ENCODE measurements around the gene FDX2.
"Not testable (repeated sequence)": the region's sequence is repeated elsewhere in the genome, so short reads cannot be mapped to it uniquely, and the experiment has no call there.

The FDX2 gene

DNA sequence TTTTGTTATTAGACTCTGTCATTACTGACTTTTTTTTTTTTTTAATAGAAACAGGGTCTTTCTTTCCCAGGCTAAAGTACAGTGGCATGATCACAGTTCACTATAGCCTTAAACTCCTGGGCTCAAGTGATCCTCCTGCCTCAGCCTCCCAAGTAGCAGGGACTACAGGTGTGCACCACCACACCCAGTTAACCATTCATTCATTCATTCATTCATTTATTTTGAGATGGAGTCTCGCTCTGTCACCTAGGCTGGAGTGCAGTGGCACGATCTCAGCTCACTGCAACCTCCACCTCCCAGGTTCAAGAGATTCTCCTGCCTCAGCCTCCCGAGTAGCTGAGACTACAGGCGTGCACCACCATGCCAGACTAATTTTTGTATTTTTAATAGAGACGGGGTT, 33.8 kb downstream of the FDX2 start:
- DNase-seq = not testable (repeated sequence)

DNA sequence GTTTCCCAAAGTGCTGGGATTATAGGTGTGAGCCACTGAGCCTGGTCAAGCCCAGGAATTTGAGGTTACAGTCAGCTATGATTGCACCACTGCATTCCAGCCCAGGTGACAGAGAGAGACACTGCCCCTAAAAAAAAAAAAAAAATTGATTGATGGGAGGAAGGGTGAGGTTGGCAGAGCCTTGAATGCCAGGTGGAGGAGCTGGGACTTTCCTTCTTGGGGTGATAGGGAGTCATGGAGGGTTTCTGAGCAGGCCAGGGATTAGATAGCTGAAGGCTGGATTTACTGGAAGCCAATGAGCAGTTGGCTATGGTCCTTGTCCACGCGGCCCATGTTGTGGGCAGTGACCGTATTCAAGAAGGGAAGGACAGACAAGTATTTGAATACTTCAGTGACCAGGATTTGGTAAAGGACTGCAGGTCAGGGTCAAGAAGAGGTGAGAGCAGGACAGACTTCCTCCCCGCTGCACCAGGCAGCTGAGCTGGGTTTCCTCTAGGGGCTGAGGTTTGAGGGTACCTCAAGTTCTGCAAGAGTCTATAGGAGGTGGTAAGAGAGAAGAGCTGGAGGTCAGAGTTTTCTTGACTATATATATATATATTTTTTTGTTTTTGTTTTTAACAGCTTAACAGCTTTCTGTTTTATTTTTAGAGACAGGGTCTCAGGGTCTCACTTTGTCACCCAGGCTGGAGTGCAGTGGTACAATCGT, 35.9 kb downstream of the FDX2 start:
- no peak for DNase-seq

DNA sequence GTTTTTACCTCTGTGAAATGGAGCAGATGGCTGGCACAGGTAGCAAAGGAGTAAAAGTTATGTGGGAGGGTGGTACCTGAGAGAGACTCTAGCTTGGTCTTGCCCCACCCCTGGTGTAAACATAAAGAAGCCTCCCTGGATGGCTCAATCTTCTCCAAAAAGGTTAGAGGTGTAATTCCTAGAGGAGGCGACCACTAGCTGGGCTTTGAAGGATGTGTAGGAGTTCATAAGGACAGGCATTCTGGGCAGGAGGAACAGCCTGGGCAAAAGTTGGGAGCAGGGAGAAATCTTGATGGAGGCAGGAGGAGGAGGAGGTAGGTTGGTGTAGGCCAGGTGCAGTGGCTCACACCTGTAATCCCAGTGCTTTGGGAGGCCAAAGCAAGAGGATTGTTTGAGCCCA, 36.9 kb downstream of the FDX2 start:
- DNase-seq = no peak

DNA sequence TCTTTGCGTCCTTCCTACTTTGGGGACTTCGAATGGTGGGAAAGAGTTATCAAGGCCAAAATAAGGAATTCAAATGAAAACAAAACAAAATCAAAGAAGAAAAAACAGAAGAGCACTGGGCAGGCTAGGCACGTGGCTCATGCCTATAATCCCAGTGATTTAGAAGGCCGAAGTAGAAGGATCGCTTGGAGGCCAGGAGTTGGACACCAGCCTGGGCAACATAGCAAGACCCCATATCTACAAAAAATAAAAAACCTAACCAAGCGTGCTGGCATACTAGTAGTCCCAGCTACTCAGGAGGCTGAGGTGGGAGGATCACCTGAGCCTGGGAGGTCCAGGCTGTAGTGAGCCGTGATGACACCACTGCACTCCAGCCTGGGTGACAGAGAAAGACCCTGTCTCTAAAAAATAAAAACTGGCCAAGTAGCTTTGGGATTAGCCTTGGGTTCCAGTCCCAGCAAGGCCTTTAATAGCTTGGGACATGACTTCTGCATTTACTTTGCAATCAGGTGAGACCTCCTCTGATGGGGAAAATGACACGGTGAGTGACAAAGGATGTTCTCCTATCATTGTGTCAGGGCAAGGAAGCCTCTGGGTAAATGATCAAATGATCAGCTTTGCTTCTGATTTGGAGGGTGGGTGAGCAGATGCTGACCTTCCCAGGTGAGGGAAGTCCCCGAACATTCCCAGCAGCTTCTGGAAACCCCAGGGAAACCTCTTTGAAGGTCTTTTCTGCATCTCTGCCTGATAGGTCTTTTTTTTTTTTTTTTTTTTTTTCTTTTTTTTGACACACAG, 37.8 kb downstream of the FDX2 start:
- DNase-seq = no peak

DNA sequence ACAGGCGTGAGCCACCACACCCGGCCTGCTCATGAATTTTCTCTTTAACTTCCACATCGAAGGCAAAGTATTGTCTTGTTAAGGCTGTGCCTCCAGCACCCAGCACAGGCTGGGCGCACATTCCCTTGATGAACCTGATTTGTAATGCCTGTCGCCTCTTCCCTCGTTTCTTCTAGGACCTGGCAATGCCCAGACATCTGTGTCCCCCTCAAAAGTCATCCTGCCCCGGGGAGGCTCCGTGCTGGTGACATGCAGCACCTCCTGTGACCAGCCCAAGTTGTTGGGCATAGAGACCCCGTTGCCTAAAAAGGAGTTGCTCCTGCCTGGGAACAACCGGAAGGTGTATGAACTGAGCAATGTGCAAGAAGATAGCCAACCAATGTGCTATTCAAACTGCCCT, 41.2 kb downstream of the FDX2 start:
- no peak for DNase-seq

DNA sequence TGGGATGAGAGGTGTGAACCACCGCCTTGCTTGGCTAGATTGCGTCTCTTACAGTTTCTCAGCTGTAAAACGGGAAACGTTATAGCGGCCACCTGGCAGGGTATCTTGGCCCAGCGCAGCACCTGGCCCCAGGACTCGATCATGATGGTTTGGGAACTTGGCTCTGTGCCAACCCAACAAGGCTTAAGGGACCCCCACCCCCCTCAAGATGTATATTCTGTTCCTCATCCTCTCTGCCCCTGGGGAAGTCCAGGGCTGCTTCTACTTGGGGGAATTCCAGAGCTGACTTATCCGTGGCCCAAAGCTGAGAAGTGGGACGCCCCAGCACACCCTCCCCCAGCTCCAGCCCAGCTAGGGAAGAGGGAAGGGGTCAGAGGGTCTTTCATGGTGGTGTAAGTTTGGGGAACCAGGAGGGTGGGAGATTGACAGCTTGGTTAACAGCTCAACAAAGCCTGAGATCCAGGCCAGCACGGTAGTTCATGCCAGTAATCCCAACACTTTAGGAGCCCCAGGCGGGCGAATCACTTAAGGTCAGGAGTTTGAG, 44.2 kb downstream of the FDX2 start:
- no peak for DNase-seq

DNA sequence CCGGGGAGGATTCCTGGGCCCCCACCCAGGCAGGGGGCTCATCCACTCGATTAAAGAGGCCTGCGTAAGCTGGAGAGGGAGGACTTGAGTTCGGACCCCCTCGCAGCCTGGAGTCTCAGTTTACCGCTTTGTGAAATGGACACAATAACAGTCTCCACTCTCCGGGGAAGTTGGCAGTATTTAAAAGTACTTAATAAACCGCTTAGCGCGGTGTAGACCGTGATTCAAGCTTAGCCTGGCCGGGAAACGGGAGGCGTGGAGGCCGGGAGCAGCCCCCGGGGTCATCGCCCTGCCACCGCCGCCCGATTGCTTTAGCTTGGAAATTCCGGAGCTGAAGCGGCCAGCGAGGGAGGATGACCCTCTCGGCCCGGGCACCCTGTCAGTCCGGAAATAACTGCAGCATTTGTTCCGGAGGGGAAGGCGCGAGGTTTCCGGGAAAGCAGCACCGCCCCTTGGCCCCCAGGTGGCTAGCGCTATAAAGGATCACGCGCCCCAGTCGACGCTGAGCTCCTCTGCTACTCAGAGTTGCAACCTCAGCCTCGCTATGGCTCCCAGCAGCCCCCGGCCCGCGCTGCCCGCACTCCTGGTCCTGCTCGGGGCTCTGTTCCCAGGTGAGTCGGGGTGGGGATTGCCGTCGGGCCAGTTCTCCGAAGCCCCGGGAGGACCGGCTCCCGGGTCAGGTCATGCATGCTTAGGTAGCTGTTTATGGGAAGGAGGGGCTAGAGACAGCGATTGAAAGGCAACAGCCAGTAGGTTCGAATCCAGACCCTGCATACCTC, 45.0 kb downstream of the FDX2 start, which contains the start of gene ICAM1:
Gene ICAM1 (plus strand): TSS at position 505 of the 779 bp plus-strand sequence. CDS start 40 bp downstream, at position 545.
- no peak for DNase-seq

DNA sequence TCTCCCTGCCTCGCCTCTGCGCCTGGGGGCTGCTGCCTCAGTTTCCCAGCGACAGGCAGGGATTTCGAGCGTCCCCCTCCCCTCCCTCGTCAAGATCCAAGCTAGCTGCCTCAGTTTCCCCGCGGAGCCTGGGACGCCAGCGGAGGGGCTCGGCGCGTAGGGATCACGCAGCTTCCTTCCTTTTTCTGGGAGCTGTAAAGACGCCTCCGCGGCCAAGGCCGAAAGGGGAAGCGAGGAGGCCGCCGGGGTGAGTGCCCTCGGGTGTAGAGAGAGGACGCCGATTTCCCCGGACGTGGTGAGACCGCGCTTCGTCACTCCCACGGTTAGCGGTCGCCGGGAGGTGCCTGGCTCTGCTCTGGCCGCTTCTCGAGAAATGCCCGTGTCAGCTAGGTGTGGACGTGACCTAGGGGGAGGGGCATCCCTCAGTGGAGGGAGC, 45.6 kb downstream of the FDX2 start:
- no peak for DNase-seq

DNA sequence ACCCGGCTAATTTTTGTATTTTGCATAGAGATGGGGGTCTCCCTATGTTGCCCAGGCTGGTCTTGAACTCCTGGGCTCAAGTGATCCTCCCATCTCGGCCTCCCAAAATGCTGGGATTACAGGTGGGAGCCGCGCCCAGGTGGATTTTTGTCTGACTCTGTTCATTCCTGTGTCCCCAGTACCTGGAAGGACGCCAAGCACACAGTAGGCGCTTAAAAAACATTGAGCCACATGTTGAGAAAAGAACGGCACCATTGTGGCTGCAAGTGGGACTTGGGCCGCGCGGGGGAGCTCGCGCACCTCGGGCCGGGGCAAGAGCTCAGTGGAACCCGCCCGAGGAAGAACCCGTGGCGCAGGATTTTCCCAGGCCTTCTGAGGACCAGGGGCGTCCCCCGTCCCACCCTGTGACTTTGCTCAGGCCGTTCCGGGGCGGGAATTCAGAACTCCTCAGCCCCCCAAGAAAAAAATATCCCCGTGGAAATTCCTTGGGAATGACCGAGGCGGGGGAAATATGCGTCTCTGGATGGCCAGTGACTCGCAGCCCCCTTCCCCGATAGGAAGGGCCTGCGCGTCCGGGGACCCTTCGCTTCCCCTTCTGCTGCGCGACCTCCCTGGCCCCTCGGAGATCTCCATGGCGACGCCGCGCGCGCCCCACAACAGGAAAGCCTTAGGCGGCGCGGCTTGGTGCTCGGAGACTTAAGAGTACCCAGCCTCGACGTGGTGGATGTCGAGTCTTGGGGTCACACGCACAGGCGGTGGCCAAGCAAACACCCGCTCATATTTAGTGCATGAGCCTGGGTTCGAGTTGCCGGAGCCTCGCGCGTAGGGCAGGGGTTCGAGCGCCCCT, 46.3 kb downstream of the FDX2 start:
- peak; percentile 12 for DNase-seq

DNA sequence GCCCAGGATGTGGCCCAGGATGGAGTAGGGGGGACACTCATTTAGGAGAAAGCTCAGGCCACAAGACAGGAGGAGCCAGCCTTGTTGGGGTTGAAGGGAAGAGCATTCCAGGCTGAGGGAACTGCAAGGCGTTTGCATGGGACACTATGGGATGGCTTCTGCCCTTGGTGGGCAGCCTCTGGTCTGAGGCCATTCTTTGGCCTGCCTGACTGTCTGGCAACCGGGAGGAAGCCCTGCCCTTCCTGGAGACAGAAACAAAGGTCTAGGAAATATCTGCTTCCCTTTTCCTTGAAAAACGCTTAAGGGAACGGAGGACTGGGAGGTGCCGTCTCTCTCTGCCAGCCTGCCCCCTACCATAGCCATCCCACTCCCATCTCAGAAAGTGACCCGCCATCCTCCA, 47.7 kb downstream of the FDX2 start:
- no peak for DNase-seq

DNA sequence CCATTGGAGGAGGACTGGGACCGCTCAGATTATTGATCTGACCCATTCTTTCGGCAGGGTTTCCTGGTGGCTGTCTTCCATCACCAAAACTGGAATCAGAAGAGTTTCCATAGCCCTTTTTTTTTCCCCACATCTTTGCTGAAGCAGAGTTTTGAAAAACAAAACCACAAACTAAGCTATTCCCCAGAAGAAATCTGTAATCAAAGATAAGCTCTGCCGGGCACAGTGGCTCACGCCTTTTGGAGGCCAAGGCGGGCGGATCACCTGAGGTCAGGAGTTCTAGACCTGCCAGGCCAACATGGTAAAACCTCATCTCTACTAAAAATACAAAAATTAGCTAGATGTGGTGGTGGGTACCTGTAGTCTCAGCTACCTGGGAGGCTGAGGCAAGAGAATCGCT, 49.1 kb downstream of the FDX2 start:
- no peak for DNase-seq

DNA sequence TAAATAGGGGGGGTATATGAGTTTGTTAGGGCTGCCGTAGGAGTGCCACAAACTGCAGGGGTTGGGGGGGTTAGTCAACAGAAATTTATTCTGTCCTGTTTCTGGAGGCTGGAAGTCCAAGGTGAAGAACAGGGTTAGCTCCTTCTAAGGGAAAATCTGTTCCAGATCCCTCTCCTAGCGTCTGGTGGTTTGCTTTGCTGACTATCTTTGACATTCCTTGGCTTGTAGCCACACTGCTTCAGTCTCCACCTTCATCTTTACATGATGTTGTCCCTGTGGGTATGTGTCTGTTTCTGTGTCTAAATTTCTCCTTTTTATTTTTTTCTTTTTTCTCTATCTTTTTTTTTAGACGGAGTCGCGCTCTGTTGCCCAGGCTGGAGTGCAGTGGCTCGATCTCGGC, 53.0 kb downstream of the FDX2 start:
- DNase-seq = no peak

DNA sequence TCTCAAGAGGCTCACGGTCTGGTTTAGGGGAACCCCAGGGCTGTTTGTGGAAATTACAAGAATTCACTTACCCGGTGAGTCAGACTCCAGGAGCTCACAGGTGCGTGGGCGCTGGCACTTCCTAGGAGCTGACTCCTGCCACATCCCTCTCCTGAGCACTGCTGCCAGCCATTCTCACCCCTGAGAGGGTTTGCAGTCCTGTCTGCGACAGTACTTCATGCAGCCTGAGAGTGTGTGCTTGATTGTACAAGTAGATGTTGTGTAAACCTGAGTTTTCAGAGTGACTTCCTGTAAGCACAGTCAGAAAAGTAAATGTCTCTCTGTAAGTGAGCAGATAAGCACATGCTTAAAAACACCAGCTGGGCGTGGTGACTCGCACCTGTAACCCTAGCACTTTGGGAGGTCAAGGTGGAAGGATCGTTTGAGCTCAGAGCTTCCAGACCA, 55.7 kb downstream of the FDX2 start:
- no peak for DNase-seq

Data from NCI-H446 treated with DMSO at 0.1 percent for 48 hours (cell line).